Measurements from ENCODE around the gene TBCD.

TBCD gene

GRCh38 chr17:82836823-82837357, 85.0 kb downstream of the TBCD start:
- in situ Hi-C loops (cut with MboI; ENCODE audit: low sequenced_read_pairs) = no loop called here
- Histone ChIP-seq H3K27me3 (ENCODE audit: low read depth) (no peaks in the 10 kb centered on the region), H3K4me1 (peaks cover 18% of the 10 kb centered on the region), H3K4me3 (no peak overlapping the region), H3K36me3 (replicated peaks) (peaks cover 56% of the 10 kb centered on the region), H3K9me3 (no peaks in the 10 kb centered on the region)
- peak in 1 of 2 experiments; percentile 42 for DNase-seq (ENCODE audit: low spot score in 2 of 2)

DNA sequence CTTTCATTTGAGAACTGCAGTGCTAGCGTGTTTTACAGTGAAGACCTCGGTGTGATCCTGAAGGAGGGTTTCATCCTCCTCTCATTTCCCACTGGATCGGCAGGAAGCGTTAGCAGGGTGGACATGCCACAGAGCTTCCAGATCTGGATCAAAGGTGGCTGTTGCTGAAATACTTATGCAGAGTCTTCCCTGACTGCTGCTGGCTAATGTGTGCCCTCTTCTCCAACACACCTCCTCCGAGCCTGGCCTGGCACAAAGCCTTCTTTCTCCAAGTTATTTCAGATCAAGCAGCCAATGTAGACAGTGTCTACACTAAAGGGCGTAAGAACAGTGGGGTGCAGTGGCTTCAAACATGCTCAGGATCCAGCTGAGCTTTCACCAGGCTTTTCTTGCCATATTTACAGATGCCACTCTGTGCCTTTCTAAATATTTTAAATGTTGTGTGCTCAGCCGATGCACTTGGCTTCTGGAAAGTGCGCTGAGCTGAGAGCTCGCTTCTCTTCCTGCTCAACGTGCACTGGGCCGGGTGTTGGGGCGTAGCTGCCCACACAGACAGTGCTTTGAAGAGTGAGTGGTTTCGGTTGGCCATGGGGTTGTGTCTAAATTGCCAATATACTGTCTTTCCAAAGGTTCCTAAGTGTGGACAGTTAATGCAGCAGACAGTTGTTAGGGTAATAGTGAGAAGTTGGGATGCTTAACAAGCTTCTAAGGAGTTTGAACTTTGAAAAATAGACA, 85.9 kb downstream of the TBCD start:
- Histone ChIP-seq H3K36me3 (replicated peaks) (peaks cover 54% of the 10 kb centered on the region), H3K27me3 (ENCODE audit: low read depth) (no peaks in the 10 kb centered on the region), H3K4me3 (no peak overlapping the region), H3K9me3 (no peaks in the 10 kb centered on the region), H3K4me1 (peaks cover 18% of the 10 kb centered on the region)
- no peak for DNase-seq (ENCODE audit: low spot score in 2 of 2)
- in situ Hi-C loops (cut with MboI; ENCODE audit: low sequenced_read_pairs) = no loop called here

GRCh38 chr17:82838386-82839063, 86.7 kb downstream of the TBCD start:
- Histone ChIP-seq H3K27me3 (ENCODE audit: low read depth) (no peaks in the 10 kb centered on the region), H3K9me3 (no peaks in the 10 kb centered on the region), H3K4me1 (peaks cover 18% of the 10 kb centered on the region), H3K36me3 (replicated peaks) (peaks cover 49% of the 10 kb centered on the region), H3K4me3 (no peak overlapping the region)
- in situ Hi-C loops (cut with MboI; ENCODE audit: low sequenced_read_pairs) = no loop called here
- DNase-seq (ENCODE audit: low spot score in 2 of 2) = peak; percentile 44 to 60

DNA sequence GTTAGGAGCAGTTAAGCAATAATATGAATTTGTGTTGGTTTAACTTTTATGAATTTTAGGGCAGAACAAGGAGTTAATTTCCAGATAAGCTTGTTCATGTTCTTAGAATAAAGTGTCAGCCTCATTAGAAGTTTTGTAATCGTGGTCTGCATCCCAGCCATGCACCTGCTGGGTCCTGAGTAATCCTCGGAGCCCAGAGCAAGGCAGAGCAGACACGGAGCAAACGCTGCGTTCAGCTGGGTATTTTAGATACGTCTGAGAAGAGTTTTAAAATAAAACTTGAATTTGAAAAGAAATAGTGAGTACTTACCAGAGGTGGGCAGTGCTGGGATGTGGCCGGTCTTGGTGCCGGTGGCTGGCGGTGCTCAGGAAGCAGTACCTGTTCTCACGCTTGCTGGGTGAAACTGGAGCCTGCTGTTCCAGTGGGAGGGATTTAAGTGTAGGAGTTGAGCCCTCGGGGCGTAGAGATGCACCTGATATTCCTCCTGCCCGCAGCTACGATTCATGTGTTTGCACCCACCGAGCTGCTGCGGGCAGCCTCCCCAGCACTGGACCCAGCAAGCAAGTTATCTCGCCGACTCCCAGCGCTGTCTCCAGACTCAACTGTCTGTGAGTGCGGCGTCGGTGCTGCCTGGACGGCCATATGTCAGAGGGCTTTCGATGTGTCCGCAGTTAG, 87.9 kb downstream of the TBCD start, which contains the start of gene ZNF750:
TSS of gene ZNF750 (minus strand) at position 406 of the 676 bp plus-strand sequence. CDS start 7,568 bp downstream, outside the sequence.
- in situ Hi-C loops (cut with MboI; ENCODE audit: low sequenced_read_pairs) = no loop called here
- DNase-seq (ENCODE audit: low spot score in 2 of 2) = no peak

GRCh38 chr17:82840431-82840831, 88.6 kb downstream of the TBCD start:
- peaks cover 18% of the 10 kb centered on the region for H3K4me1 ChIP-seq
- H3K27me3 ChIP-seq (ENCODE audit: low read depth) = no peaks in the 10 kb centered on the region
- no peak for DNase-seq (ENCODE audit: low spot score in 2 of 2)
- H3K4me3 ChIP-seq = no peak overlapping the region
- in situ Hi-C loops (cut with MboI; ENCODE audit: low sequenced_read_pairs) = no loop called here
- H3K9me3 ChIP-seq = no peaks in the 10 kb centered on the region
- peaks cover 42% of the 10 kb centered on the region for H3K36me3 ChIP-seq (replicated peaks)

More for the DNA sequence above, 87.9 kb downstream of the TBCD start, which contains the start of gene ZNF750:
- no peak within 1 kb of the TSS for H3K4me3 ChIP-seq
- no peaks in the 10 kb centered on the region for H3K9me3 ChIP-seq
- peaks cover 42% of the 10 kb centered on the region for H3K36me3 ChIP-seq (replicated peaks)
- H3K4me1 ChIP-seq = peaks cover 18% of the 10 kb centered on the region
- H3K27me3 ChIP-seq (ENCODE audit: low read depth) = no peaks in the 10 kb centered on the region

DNA sequence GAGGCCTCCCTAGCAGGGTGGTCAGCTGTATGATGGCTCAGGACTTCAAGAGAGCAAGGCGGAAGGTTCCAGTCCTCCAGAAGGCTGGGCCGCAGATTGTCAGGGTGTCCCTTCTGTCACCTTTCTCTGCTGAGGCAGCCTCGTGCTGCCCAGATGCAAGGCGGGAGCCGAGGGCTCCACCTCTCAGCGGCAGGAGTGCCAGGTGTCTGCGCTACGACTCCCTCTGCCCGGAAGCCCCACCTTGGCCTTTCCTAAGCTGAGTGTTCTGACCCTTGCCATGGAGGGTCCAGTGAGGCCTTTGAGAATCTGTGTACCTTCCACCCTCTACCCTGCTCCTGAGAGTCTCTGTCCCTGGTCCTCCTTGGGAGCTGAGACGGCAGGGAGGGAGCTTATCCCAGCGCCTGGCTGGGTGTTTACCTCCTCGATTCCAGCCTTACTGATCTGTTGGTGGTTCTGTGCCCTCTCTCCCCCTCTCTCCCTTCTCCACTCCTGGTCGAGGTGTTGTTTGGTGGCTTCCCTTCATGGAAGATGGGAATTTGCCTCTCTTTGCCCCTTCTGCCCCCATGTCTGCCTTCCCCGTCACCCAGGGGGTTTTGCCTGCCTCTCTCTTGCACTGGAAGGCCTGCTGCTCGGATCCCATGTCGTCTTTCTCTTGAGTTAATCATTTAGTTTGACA, 90.2 kb downstream of the TBCD start:
- in situ Hi-C loops (cut with MboI; ENCODE audit: low sequenced_read_pairs) = no loop called here
- no peaks in the 10 kb centered on the region for H3K9me3 ChIP-seq
- H3K36me3 ChIP-seq (replicated peaks) = peaks cover 45% of the 10 kb centered on the region
- H3K4me3 ChIP-seq = no peak overlapping the region
- DNase-seq (ENCODE audit: low spot score in 2 of 2) = no peak
- H3K27me3 ChIP-seq (ENCODE audit: low read depth) = no peaks in the 10 kb centered on the region
- H3K4me1 ChIP-seq = peaks cover 10% of the 10 kb centered on the region

GRCh38 chr17:82843904-82844680, 92.2 kb downstream of the TBCD start:
- in situ Hi-C loops (cut with MboI; ENCODE audit: low sequenced_read_pairs) = no loop called here
- no peak for DNase-seq (ENCODE audit: low spot score in 2 of 2)
- H3K9me3 ChIP-seq = no peaks in the 10 kb centered on the region
- no peaks in the 10 kb centered on the region for H3K4me1 ChIP-seq
- H3K4me3 ChIP-seq = no peak overlapping the region
- no peaks in the 10 kb centered on the region for H3K27me3 ChIP-seq (ENCODE audit: low read depth)
- H3K36me3 ChIP-seq (replicated peaks) = peaks cover 39% of the 10 kb centered on the region

- in situ Hi-C loops (cut with MboI; ENCODE audit: low sequenced_read_pairs) = no loop called here
- Histone ChIP-seq H3K9me3 (no peaks in the 10 kb centered on the region), H3K36me3 (replicated peaks) (peaks cover 40% of the 10 kb centered on the region), H3K4me1 (no peaks in the 10 kb centered on the region), H3K4me3 (no peak overlapping the region), H3K27me3 (ENCODE audit: low read depth) (no peaks in the 10 kb centered on the region)
- DNase-seq (ENCODE audit: low spot score in 2 of 2) = no peak
These were observed 92.9 kb downstream of the TBCD start for GRCh38 chr17:82844796-82845162.

- no peaks in the 10 kb centered on the region for H3K4me1 ChIP-seq
- DNase-seq (ENCODE audit: low spot score in 2 of 2) = no peak
- no peaks in the 10 kb centered on the region for H3K27me3 ChIP-seq (ENCODE audit: low read depth)
- no peak overlapping the region for H3K4me3 ChIP-seq
- in situ Hi-C loops (cut with MboI; ENCODE audit: low sequenced_read_pairs) = no loop called here
- H3K36me3 ChIP-seq (replicated peaks) = peaks cover 35% of the 10 kb centered on the region
- no peaks in the 10 kb centered on the region for H3K9me3 ChIP-seq
These were observed 93.4 kb downstream of the TBCD start for GRCh38 chr17:82845163-82845807.

GRCh38 chr17:82846061-82846691, 94.3 kb downstream of the TBCD start:
- H3K4me1 ChIP-seq = no peaks in the 10 kb centered on the region
- no peaks in the 10 kb centered on the region for H3K9me3 ChIP-seq
- in situ Hi-C loops (cut with MboI; ENCODE audit: low sequenced_read_pairs) = no loop called here
- no peaks in the 10 kb centered on the region for H3K27me3 ChIP-seq (ENCODE audit: low read depth)
- no peak overlapping the region for H3K4me3 ChIP-seq
- H3K36me3 ChIP-seq (replicated peaks) = peaks cover 37% of the 10 kb centered on the region
- DNase-seq (ENCODE audit: low spot score in 2 of 2) = no peak

DNA sequence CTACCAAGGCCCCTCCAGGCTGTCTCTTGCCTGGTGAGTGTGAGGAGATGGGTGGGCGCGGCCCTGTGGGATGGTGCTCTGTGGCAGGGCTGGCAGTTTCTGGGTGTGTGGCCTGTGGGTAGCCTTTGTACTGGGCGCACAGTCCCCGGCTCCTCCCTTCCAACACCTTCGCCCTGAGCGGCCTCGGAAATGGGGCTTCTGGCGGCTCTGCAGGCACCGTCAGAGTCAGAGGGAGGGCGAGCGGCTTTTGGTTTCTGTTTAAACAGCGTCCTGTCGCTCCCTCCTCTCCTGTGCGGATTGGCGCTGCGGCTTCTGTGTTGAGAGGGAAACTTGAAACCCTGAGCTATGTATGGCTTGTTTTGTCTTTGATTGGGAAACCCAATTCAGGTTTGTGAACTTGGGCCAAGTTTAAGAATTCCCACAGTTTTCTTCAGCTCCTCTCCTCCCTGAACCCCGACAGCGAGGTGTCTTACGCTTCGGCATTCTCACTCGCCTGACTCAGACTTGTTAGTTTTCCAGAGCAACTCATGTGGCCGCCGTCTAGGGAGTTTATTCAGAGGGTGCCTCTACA, 96.2 kb downstream of the TBCD start:
- peaks cover 39% of the 10 kb centered on the region for H3K36me3 ChIP-seq (replicated peaks)
- no peaks in the 10 kb centered on the region for H3K9me3 ChIP-seq
- no peaks in the 10 kb centered on the region for H3K27me3 ChIP-seq (ENCODE audit: low read depth)
- DNase-seq (ENCODE audit: low spot score in 2 of 2) = no peak
- no peaks in the 10 kb centered on the region for H3K4me1 ChIP-seq
- H3K4me3 ChIP-seq = no peak overlapping the region
- in situ Hi-C loops (cut with MboI; ENCODE audit: low sequenced_read_pairs) = no loop called here

All from HAP-1 (cell line).